Stimulated activated CD8-positive, alpha-beta memory T cell treated with anti-CD3 and anti-CD28 coated beads, Interleukin-2, amount 100 ng/mL, for 48 hours (primary cell): ENCODE results near the gene SYTL2.

Experiments
- DNase-seq, 2 donors: peaks; one replicate each; pipeline ENCODE4 v3.0.0-alpha.2; 2020; ENCODE audit warnings: low read depth in 2 of 2

SYTL2 gene

GRCh38 chr11:85827748-85828639, 17.1 kb upstream of the SYTL2 start:
- DNase-seq: no peak

- no peak for DNase-seq
These were observed 15.3 kb upstream of the SYTL2 start for GRCh38 chr11:85826116-85826855.

GRCh38 chr11:85825616-85826015, 14.7 kb upstream of the SYTL2 start:
- no peak for DNase-seq

DNA sequence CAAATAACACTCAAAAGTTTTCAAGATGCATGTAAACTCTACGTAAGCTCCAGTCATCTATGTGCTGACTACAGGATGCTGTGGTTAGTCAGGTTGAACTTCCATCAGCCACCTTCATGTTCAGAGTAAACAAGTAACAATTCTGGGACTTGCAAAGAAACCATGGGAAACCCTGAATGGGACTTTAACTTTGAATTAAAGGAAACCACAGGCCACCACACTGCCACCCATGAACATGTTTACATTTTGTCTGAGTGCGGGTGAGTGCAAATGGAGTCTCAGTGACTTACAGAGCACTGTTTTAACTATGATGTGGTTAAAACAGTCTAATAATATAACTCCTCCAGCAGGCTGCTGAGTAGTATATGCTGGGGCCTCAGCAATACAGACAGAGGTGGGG, 12.9 kb upstream of the SYTL2 start:
- DNase-seq: no peak

- DNase-seq: no peak
These were observed 11.9 kb upstream of the SYTL2 start for GRCh38 chr11:85822814-85823213.

DNA sequence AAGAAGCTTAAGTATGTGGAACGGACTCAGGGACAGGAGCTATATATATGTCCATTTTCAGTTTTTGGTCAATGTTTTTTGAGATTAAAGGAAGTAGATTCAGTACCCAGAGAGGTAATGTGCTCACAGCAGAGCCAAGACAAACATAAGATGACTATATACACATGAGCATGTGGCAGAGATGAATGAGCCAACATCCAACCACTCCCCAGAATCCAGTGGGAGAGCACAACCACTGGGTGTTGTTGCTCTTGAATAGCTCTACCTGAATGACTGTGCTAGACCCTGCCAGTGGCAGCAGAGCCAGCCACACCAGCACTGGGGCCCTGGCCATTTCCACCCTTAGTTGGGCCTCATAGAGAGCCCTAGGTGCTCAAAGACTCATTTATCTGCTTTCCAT, 10.7 kb upstream of the SYTL2 start:
- DNase-seq: no peak

GRCh38 chr11:85819441-85819840, 8.5 kb upstream of the SYTL2 start:
- DNase-seq: no peak

DNA sequence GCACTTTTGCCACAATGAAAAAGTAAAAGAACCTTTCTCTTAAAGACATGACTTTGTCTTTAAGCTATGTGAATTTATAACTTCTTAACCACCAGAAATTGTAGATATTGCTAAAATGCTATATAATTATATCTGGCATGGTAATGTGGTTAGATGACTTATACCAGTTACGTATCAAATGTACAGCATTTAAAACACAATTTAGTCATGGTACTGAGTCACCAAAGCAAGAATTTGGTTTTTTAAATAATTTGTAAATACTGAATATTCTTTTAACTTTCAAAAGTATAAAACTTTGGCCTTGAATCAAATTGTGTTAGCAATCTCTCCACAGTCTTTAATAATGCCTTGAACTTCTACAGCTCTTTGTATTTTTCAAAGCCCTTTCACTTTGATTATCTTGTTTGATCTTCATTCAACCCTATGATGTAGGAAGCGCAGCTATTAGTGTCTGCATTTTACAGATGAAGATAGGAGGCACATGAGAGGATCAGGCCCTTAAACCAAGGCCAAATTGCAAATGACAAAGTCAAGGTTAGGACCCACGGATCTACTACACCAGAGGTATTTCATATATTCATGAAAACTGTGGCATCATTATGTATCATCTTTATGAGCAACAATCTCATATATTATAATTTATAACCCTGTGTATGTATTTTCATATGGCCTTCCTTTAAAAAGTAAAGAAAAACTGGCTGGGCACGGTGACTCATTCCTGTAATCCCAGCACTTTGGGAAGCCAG, 4.4 kb upstream of the SYTL2 start:
- no peak for DNase-seq

DNA sequence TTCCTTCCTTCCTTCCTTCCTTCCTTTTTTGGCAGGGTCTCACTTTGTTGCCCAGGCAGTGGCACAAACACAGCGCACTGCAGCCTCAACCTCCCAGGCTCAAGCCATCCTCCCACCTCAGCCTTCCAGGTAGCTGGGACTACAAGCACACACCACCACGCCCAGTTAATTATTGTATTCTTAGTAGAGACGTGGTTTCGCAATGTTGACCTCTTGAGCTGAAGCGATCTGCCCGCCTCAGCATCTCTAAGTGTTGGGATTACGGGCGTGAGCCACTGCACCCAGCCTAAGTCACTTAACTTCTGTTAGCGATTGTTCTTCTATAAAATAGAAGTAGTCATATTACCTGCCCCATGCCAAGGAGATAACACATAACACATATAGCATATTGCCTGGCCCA, 2.8 kb upstream of the SYTL2 start:
- DNase-seq: no peak

DNA sequence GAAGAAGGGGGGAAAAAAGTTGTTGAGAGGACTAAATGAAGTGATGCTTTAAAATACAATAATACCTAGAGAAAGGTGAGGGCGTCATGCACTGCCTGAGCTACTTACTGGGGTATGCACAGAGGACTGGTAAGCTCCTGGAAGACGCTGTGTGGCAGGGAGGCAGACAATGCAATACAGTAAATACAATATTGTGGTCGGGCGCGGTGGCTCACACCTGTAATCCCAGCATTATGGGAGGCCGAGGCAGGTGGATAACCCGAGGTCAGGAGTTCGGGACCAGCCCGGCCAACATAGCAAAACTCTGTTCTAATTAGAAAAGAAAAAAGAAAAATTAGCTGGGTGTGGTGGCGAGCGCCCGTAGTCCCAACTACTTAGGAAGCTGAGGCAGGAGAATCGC, 683 bp upstream of the SYTL2 start:
- DNase-seq: no peak

DNA sequence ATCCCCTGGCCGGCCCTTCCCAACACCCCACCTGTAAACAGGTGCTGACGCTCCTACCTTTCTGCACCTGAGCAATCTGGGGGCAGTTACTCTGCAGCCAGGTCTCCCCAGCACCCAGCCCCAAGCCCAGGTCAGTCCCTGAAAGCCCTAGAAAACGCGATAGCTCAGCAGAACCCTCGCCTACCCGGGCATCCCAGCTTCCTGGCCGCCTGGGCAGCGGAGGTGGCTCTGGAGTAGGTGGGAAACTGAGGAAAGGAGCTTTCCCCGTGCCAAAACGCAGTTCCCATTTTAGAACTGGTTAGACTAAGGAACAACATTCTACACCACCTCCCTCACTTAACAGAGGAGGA, 445 bp downstream of the SYTL2 start:
- no peak for DNase-seq

DNA sequence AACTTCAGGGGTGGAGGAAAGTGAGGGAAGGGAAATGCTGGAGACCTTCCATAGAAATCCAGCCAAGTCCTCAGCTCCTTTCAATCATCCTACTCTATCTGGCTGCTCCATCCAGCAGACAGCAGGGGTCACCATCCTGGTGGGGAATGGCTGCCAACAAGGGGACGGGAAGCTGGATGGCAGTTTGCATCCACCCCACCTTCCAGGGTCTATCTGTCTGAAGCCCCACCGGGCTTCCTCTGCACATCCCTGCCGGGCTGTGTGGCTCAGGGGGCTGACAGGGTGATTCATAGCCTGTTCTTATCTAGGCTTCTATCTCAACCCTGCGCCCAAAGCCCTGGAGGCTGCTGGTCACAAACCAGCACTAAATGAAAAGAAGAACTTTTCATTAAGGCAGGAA, 1.1 kb downstream of the SYTL2 start:
- DNase-seq: no peak

GRCh38 chr11:85809191-85809590, 1.8 kb downstream of the SYTL2 start:
- no peak for DNase-seq

- DNase-seq: no peak
These were observed 4.1 kb downstream of the SYTL2 start for GRCh38 chr11:85806876-85807275.

GRCh38 chr11:85806016-85806415, 4.9 kb downstream of the SYTL2 start:
- no peak for DNase-seq

DNA sequence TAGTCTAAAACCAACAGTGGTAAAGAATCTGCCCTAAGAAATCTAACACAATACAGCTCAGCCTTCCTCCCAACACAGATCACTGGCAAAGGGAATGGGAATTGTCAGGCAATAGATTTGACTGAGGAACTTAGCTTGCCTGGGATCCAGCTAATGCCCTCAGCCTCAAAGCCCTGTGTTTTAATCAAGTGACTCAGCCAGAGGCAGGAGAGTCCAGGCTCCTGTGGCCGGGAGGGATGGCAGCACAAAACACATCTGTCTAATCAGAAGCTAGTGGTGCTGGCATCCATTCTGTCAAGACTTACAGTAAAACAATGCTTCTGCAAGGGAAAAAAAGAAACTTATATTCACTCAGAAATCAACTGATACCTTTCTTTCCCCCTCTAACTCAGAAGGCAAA, 5.6 kb downstream of the SYTL2 start:
- DNase-seq: no peak

GRCh38 chr11:85803920-85804319, 7.0 kb downstream of the SYTL2 start:
- DNase-seq: no peak

DNA sequence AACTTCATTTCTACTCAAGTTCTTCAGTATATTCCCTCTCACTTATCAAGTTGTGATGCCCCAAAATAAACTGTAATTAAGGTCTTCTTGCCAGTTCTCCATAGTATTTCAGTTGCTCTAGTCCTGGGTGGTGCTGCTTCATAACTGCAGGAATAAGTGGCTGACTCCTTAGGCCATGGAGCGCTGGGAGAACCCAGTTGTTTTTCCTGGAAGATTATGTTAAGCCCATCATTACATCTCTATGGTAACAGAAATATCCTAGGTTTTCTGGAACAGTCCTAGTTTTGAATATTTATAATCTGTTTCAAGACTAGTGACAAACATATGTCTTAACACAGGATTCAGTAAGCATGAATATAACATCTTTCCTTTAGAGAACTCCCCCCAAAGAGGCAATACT, 7.6 kb downstream of the SYTL2 start:
- DNase-seq: no peak

- DNase-seq: no peak
These were observed 9.4 kb downstream of the SYTL2 start for GRCh38 chr11:85801527-85801926.

- DNase-seq: no peak
These were observed 10.2 kb downstream of the SYTL2 start for GRCh38 chr11:85800595-85801342.

GRCh38 chr11:85799142-85799541, 11.8 kb downstream of the SYTL2 start:
- no peak for DNase-seq

DNA sequence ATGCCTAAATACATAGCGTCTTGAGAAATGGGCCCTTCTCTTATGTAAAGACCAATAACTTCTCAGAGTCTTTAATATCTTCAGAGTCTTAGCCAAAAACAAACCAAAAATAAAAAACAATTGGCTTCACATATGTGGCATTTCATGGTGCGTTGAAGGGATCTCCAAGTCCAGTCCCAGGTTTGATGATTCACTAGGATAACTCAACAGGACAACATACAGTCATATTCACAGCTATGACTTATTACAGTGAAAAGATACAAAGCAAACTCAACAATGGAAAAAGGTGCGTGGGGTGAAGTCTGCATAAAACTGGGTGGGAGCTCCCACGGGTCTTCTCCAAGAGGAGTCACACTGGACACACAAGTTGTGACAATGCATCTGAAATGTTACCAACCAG, 12.6 kb downstream of the SYTL2 start:
- DNase-seq: no peak
